GM08714 (cell line): ENCODE data around the gene NFYC.

Experiments
- H3K4me3 ChIP-seq: fragments of 200-500 bp; sonication (Bioruptor generic); 2 replicates; pipeline ENCODE4 v1.5.1; 2014; ENCODE audit warnings: mild to moderate bottlenecking, low read length, inconsistent platforms
- ZNF274 ChIP-seq: IDR thresholded peaks from 2 replicates; pipeline ENCODE4 v1.6.1; 2012; ENCODE audit warnings: mild to moderate bottlenecking, low read depth, low read length

The NFYC gene

DNA sequence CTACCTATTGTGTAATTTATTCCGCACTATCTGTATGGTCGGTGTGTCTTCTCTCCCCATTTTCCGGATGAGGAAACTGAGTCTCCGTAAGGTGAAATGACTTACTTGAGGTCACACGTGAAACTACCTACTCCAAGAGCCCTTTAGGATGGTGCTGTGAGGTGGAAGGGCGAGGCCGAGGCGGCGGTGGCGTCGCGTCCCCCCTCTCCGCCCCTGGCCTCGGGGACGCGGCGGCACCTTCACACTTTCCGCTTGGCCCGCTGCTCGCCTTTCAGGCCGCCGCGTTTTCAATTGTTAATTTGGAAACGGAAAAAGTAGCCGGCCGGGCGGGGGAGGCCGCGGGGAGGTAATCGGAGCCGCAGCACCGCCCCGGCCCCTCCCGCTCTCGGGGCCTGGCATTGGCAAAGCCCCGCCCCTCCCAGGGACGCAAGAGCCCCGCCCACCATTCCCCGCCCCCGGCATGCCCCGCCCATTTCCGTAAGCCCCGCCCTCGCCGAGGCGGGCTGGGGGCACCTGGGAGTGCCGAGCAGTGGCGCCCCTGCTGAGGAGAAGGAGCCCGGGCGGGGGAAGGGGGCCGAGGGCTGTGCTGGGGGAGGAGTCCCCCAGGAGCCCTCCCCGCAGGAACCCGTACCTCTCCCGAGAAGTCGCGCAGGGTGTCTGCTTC is 110.7 kb downstream of the NFYC start:
- no peak for TF ChIP-seq ZNF274
- peak overlapping the region; percentile 26; the same call in 1 of the 2 replicates for H3K4me3 ChIP-seq

DNA sequence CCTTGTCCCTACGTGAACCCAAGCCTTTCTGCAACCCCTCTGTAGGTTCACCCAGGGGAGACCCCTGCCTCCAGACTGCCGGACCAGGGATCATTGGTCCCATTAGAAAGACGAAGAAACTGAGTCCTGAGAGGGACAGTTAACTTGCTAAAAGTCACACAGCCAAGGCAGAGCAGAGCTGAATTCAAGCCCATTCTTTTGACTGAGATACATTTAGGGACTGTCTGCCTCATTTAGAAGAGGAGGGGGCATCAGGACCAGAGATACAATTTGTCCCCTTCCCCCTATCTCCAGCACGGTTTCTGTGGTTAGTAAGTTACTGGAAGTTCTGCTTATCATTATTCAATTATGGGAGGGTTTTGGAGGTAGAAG is 111.2 kb downstream of the NFYC start:
- no peak overlapping the region for H3K4me3 ChIP-seq

GRCh38 chr1:40803447-40803846 is 111.9 kb downstream of the NFYC start:
- no peak for TF ChIP-seq ZNF274
- H3K4me3 ChIP-seq: no peak overlapping the region

More for the DNA sequence above, 111.2 kb downstream of the NFYC start:
- TF ChIP-seq ZNF274: no peak

GRCh38 chr1:40803902-40804301 is 112.4 kb downstream of the NFYC start:
- no peak for TF ChIP-seq ZNF274
- H3K4me3 ChIP-seq: no peak overlapping the region

DNA sequence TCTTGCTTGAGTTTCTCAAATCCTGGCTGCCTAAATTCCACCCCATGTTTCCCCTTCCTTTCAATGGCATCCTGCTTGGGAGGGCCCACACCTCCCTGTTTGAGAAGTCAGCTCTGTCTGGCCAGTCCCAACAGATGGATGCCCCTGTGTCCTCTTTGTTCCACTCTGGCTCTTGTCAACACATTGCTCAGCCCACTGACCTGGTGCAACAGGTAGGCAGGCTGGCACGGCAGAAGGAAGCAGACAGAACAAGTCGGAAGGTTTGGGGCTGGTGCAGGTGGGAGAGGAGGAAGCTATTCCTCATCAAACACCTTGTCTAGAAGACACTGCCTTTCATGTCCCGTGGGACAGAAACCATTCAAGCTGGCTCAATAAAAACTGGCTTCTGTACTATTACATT is 114.7 kb downstream of the NFYC start:
- no peak for TF ChIP-seq ZNF274
- no peak overlapping the region for H3K4me3 ChIP-seq

DNA sequence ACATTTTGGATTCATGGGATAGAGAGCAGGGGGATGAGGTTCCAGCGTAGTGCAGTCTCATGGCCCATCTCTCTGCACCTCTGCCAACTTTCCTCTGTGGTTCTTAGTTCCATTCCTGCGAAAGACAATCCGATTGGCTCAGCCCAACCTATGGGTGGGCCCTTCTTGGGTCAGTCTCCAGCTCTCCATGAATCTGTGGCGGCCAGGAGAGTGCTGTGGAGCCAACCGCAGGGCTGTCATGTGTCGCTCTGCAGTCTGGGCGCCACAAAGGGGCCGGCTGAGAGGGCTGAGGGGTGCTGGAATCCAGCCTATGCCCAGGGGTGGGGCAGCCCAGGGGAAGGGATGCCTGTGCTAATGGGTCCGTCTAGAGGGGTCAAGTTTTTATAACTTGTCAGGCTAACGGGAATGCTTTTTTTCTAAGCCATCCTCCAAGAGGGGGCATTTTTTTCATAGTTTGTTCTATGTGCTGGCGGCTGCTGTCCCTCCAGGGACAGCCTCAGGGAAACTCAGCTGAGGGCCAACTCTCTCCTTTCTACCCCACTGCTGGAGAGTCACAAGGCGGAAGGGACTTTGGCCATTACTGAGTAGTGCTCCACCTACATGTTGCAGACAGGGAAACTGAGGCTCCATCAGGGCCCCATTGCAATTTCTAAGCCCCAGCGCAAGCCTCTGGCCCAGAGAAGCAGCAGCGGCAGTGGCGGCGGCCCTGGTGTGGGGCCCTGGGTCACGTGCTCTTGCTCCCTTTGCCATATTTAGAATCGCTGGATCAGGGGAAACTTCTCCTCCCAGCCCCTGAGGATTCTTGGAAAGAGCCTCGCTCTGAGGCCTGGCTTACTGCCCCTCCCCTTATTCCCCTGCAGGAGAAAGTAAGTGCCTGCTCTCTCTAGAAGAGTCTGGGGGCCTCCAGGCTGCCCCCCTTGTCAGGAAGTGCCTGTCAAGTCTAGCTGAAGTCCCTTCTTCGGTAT is 115.5 kb downstream of the NFYC start:
- H3K4me3 ChIP-seq: no peak overlapping the region
- TF ChIP-seq ZNF274: no peak

GRCh38 chr1:40808002-40808401 is 116.5 kb downstream of the NFYC start:
- no peak for TF ChIP-seq ZNF274
- no peak overlapping the region for H3K4me3 ChIP-seq

- TF ChIP-seq ZNF274: no peak
- H3K4me3 ChIP-seq: no peak overlapping the region
Observed at GRCh38 chr1:40808444-40808843, 116.9 kb downstream of the NFYC start.

DNA sequence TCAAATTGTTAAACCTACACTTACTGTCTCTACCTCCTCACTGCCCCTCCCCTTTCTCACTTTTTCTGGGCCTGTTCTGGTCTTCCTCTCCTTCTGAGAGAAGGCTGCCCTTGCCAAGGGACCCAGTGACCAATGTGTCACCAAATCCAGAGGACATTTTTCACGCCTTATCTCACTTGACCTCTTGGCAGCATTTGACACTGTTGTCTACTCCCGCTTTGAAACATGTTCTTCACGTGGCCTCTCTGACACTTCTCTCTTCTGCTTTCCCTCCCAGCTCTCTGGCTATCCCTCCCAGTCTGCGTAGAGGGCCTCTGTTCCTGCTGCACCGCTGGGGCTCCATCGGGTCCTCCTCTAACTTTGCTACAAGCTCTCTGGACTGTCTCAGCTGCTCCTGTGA is 117.4 kb downstream of the NFYC start:
- no peak for TF ChIP-seq ZNF274
- H3K4me3 ChIP-seq: no peak overlapping the region

DNA sequence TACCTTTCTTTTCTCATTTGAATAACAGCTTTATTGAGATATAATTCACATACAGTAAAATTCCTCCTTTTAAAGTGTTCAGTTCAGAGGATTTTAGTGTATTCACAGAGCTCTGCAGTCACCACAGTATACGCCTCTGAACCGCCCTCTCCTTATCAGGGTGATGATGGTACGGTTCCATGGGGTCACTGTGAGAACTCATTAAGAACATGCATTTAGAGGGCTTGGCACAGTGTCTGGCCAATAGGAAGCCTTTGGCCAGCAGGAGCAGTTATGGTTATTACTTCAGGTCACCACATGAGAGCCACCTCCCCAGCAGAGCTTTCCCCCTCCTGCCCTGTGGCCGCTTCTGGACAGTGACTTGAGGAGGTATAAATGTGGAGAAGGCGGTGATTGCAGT is 119.4 kb downstream of the NFYC start:
- no peak for TF ChIP-seq ZNF274

DNA sequence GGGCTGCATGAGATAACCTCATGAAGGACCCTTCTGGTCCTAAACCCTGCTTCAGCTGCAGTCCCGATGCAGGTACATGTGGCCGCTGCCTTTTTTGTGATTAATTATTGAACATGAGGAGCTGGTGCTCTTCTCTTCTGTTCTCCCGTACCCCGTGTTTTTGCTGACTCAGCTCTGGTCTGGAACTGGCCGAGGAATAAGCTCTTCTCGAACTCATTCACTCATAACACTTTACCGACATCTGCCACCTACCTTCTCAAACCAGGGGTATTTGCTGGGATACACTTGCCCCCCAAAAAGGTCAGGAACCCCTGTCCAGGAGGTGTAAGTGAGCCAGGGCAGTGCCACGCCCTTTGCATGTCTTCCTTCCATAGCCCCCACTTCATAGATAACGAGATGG is 123.9 kb downstream of the NFYC start:
- no peak overlapping the region for H3K4me3 ChIP-seq
- TF ChIP-seq ZNF274: no peak

More for the DNA sequence above, 119.4 kb downstream of the NFYC start:
- H3K4me3 ChIP-seq: no peak overlapping the region

- peak overlapping the region; percentile 51; the same call in 1 of the 2 replicates for H3K4me3 ChIP-seq
Observed at GRCh38 chr1:40817791-40818263, 126.3 kb downstream of the NFYC start.

DNA sequence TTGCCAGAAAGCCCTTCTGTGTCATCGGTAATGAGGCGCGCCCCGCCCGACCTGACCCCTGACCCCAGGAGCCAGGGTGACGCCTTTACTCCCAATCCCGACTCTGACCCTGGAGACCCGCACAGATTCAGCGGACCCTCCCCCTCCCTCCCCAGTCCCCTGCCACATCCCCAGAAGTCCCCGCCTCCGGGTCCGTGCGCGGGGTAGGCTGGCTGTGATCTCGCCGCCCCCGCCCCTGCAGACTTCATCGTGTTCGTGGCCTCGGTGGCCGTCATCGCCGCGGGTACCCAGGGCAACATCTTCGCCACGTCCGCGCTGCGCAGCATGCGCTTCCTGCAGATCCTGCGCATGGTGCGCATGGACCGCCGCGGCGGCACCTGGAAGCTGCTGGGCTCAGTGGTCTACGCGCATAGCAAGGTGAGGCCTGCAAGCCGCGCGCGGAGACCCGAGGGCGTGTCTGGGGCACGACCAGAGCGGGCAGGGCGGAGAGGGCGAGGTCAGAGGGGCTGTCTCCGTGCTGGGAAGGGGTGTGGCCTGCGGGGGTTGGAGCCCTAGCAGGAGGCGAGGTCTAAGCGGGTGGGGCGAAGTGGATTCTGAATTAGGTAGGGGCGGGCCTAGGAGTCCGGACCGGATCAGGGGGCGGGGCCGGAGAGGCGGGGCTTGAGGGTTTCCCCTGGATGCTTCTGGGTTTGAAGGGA is 126.9 kb downstream of the NFYC start:
- H3K4me3 ChIP-seq: peak overlapping the region; percentile 51; the same call in 1 of the 2 replicates
- TF ChIP-seq ZNF274: no peak

More at GRCh38 chr1:40817791-40818263, 126.3 kb downstream of the NFYC start:
- TF ChIP-seq ZNF274: no peak

- H3K4me3 ChIP-seq: no peak overlapping the region
- TF ChIP-seq ZNF274: no peak
Observed at GRCh38 chr1:40819101-40819500, 127.6 kb downstream of the NFYC start.
